Right atrium auricular region (tissue), 2 donors: Measurements from ENCODE around the gene AOC2. TPM values are rescaled to one million over a fixed set of nuclear protein-coding genes. Genes with fewer than 3 reads are reported as not detected.

Experiments used
- DNase-seq: peaks from one replicate; pipeline ENCODE4 v3.0.0-alpha.2; 2019; ENCODE audit warnings: low spot score
- H3K27ac ChIP-seq, 2 donors: fragments of 200-600 bp; sonication (generic); 1 replicate in 1 of 2; 2 replicates in 1 of 2; pipeline ENCODE4 v1.5.1; 2016 to 2019
- H3K27me3 ChIP-seq, 2 donors: fragments of 200-600 bp; sonication (generic); one replicate each; pipeline versions ENCODE4 v1.5.1 to v1.6.0; 2017 to 2019
- H3K36me3 ChIP-seq: fragments of 200-600 bp; sonication (generic); one replicate; pipeline ENCODE4 v1.5.1; 2016
- H3K4me1 ChIP-seq, 2 donors: fragments of 200-600 bp; sonication (generic); one replicate each; pipeline versions ENCODE4 v1.5.1 to v1.6.0; 2017 to 2019
- H3K4me3 ChIP-seq, 2 donors: fragments of 200-600 bp; sonication (generic); 1 replicate in 1 of 2; 2 replicates in 1 of 2; pipeline ENCODE4 v1.5.1; 2017 to 2019; ENCODE audit warnings: mild to moderate bottlenecking in 1 of 2, moderate library complexity in 1 of 2
- H3K9me3 ChIP-seq, 2 donors: fragments of 200-600 bp; sonication (generic); one replicate each; pipeline ENCODE4 v1.5.1; 2019
- total RNA-seq, 2 donors: library from RNA; depleted of rRNA; stranded (reverse); fragments of >200 nt; gene quantifications; one replicate each; pipeline ENCODE4 v1.1.0, GENCODE V29; 2016
- TF ChIP-seq, protein P1 (sequence below), 2 donors: fragments of 200-600 bp; sonication (generic); IDR thresholded peaks; one replicate each; pipeline ENCODE4 v1.5.1; 2019; ENCODE audit warnings: antibody characterized with exemption in 2 of 2

AOC2 gene
- total RNA-seq, 2 donors from 2014 or later = 0.55 TPM; not detected in 1

DNA sequence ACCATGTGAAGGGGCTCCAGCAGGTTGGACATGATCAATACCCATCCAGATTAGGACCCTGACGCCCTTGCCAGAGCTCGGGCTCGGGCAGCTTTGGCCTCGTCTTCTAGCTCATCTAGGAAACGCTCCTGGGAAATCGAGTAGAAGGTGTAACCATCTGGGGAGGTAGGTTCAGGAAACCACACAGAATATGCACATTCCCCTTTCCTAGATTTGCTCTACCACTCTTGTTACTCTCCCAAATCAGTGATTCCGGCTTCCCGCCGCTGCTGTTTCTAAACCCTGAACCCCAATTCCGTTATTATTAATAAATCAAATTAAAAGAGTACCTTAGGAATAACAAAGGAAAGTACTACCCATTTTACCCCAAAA, 46.4 kb upstream of the AOC2 start:
- TF ChIP-seq, protein P1, sequence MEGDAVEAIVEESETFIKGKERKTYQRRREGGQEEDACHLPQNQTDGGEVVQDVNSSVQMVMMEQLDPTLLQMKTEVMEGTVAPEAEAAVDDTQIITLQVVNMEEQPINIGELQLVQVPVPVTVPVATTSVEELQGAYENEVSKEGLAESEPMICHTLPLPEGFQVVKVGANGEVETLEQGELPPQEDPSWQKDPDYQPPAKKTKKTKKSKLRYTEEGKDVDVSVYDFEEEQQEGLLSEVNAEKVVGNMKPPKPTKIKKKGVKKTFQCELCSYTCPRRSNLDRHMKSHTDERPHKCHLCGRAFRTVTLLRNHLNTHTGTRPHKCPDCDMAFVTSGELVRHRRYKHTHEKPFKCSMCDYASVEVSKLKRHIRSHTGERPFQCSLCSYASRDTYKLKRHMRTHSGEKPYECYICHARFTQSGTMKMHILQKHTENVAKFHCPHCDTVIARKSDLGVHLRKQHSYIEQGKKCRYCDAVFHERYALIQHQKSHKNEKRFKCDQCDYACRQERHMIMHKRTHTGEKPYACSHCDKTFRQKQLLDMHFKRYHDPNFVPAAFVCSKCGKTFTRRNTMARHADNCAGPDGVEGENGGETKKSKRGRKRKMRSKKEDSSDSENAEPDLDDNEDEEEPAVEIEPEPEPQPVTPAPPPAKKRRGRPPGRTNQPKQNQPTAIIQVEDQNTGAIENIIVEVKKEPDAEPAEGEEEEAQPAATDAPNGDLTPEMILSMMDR (IDR thresholded peaks at IDR 0.05) = no peak
- Histone ChIP-seq H3K9me3 (no peaks in the 10 kb centered on the region), H3K36me3 (no peaks in the 10 kb centered on the region), H3K4me1 (peaks cover 0 to 15% of the 10 kb centered on the region in 2 donors), H3K27ac (peak overlapping the region; percentile 72 to 84), H3K27me3 (no peaks in the 10 kb centered on the region), H3K4me3 (peak overlapping the region; percentile 74 to 95)
- DNase-seq = no peak

DNA sequence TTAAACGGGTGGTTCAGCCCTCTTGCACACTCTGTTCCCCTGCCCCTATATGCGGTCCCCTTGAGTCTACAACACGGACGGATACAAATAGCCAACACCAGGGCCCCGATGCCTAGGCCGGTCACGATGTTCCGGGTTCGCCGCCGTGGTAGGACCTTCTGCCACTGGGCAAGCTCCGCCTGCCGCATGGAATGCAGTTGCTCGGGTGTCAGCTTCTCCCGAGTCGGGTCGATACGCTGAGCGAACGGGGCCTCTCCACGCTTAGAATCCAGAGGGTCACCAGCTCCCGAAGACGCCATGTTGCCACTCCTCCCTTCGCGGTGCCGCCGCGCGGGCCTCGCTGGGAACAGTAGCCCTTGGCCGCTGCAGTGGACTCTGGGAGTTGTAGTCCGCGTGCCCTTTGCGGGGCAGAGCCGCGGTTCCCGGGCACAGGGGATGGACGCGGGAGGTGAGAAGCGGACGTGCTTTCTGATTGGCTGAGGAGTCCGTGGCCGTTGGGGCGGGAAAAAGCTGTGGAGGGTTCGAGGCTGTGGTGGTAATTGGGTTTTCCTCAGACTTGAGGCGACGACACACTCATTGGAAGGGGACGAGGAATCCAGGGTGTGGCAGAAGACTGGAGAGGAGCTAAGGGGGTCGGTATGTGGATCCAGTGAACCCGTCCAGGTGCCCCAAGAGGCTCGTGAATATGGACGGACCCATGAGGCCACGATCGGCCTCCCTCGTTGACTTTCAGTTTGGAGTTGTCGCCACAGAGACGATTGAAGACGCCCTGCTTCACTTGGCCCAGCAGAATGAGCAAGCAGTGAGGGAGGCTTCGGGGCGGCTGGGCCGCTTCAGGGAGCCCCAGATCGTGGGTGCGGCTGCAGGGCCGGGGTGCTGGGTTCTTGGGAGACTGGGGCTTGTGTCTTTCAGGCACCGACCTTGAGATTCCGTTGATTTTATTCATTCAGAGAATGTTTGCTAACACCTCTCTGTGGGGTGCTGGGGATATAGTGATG, 45.7 kb upstream of the AOC2 start, which contains the start of the genes CNTD1 and COA3:
TSS of gene CNTD1 (plus strand) at position 479 of the 998 bp plus-strand sequence. CDS start at position 686, 207 bp downstream.
TSS of gene COA3 (minus strand) at position 322 of the 998 bp plus-strand sequence. CDS start at position 299, 23 bp downstream.
- Histone ChIP-seq H3K36me3 (no peaks in the 10 kb centered on the region), H3K27me3 (no peaks in the 10 kb centered on the region), H3K27ac (peak within 1 kb of the TSS; percentile 72 to 84), H3K4me3 (peak within 1 kb of the TSS; percentile 74 to 95), H3K9me3 (no peaks in the 10 kb centered on the region), H3K4me1 (peaks cover 0 to 15% of the 10 kb centered on the region in 2 donors)
- peak; percentile 76 for DNase-seq
- TF ChIP-seq, protein P1 (IDR thresholded peaks at IDR 0.05) = no peak

DNA sequence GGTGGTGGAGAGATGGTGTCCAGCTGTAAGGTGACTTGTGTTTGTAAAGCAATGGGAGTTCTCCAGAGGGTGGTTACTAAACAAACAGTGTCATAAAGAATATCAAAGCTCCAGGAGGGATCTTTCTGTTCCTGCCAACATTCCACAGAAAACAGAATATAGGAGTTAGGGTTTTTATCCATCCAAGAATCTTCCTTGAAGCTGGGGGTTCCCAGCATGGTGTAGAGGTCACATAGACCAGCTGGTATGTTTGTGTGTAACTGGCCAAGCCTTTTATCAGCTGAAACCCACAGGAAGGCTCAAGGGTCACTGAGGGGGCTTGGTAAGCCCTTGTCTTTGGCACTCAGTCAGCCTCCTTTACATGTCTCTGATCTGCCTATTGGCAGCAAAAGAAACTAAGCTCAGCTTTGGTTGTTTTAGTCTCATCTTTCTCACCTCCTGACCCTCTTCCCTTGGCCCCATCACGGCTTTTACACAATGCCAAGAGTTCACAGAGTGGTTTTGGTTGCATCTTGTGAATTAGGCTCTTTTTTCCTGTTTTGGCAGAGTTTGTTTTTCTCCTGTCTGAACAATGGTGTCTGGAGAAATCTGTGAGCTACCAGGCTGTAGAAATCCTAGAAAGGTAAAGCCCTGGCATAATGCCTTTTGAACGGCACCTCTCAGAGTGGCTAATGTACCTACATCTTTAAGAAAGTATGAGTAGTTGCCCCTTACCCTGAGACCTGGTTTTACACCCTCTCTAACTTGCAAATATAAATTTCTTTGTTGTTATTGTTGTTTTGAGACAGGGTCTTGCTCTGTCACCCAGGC, 41.1 kb upstream of the AOC2 start:
- Histone ChIP-seq H3K9me3 (no peaks in the 10 kb centered on the region), H3K4me1 (no peaks in the 10 kb centered on the region), H3K4me3 (no peak overlapping the region), H3K27me3 (no peaks in the 10 kb centered on the region), H3K27ac (no peak overlapping the region), H3K36me3 (no peaks in the 10 kb centered on the region)
- TF ChIP-seq, protein P1 (IDR thresholded peaks at IDR 0.05) = no peak
- DNase-seq = no peak

DNA sequence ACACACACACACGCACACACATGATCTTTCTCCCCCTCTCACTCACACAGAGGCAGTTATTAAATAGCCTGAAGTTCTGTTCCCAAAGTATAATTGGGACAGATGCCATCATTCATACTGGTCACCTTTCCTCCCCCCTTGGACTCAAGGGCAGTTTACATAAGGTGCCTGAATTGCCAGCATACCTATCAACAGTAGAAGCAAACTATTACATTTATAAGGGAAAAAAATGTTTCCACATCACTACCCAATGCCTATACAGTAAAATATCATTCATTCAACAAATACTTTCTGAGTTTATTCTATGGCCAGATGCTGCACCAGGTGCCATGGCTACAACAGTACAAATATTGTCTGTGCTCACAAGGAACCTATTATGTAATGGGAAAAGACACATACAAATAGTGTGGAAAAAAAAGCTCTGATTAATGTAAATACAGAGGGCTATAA, 39.4 kb upstream of the AOC2 start:
- H3K4me1 ChIP-seq = no peaks in the 10 kb centered on the region
- no peak overlapping the region for H3K27ac ChIP-seq
- no peaks in the 10 kb centered on the region for H3K9me3 ChIP-seq
- H3K27me3 ChIP-seq = no peaks in the 10 kb centered on the region
- peaks cover 5% of the 10 kb centered on the region for H3K36me3 ChIP-seq
- TF ChIP-seq, protein P1 (IDR thresholded peaks at IDR 0.05) = no peak
- DNase-seq = no peak
- H3K4me3 ChIP-seq = no peak overlapping the region

DNA sequence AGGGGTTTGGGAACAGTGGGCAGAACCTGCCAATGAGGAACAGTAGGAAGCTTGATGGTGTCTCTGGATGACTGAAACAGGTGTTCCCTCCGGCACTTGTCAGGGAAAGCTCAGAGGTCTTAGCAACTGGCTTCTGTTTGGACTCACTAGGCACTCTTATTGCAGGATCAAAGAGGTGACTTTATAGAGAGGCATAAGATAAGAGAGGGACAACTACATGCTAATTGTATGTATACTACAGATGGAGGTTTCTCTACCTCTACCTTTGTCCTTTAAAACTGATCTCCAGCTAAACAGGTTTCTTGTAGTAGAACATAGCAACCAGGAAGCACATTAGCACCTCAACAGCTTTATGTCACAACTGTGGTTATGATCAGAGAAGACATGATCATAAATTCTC, 38.1 kb upstream of the AOC2 start:
- Histone ChIP-seq H3K36me3 (peaks cover 18% of the 10 kb centered on the region), H3K27ac (no peak overlapping the region), H3K4me1 (no peaks in the 10 kb centered on the region)

More for the DNA sequence above, 38.1 kb upstream of the AOC2 start:
- TF ChIP-seq, protein P1 (IDR thresholded peaks at IDR 0.05) = no peak
- no peak for DNase-seq
- Histone ChIP-seq H3K9me3 (no peaks in the 10 kb centered on the region), H3K27me3 (no peaks in the 10 kb centered on the region), H3K4me3 (no peak overlapping the region)
